Caco-2 (cell line): ENCODE measurements around the gene TAOK2. TPM values are rescaled to one million over a fixed set of nuclear protein-coding genes. Genes with fewer than 3 reads are reported as not detected.

ENCODE experiments used
- BruUV-seq: library from RNA; stranded (reverse); fragments of 400-500 nt; replicated peaks from 2 replicates; lab custom pipeline; 2021; lab: Mats Ljungman, UMichigan
- CTCF ChIA-PET: fragments of 300-600 bp; sonication (Branson Sonifier 250); formaldehyde crosslinking; loops from one replicate; lab custom pipeline; 2022; ENCODE audit warnings: antibody characterized with exemption; lab: Charles Lee
- POLR2A ChIA-PET: fragments of 300-600 bp; sonication (Branson Sonifier 250); formaldehyde crosslinking; loops from one replicate; lab custom pipeline; 2022; ENCODE audit warnings: antibody characterized with exemption; lab: Charles Lee
- DNase-seq, 2 experiments: peaks; one replicate each; pipeline versions ENCODE4 v3.0.0 to v3.0.0-alpha.2; 2020 to 2022
- H3K27me3 ChIP-seq: replicated peaks from 2 replicates; pipeline ENCODE4 v1.6.0; 2011; ENCODE audit warnings: low read length; ENCODE audit not compliant: control insufficient read depth, insufficient read depth
- H3K36me3 ChIP-seq: 2 replicates; pipeline ENCODE4 v1.5.1; 2011; ENCODE audit warnings: low read length; ENCODE audit not compliant: control insufficient read depth, insufficient read depth
- H3K4me1 ChIP-seq: fragments of 250-450 bp; sonication (Bioruptor Pico); 2 replicates; pipeline ENCODE4 v1.5.1; 2020; ENCODE audit warnings: mild to moderate bottlenecking
- H3K4me3 ChIP-seq: 2 replicates; pipeline ENCODE4 v1.5.1; 2011; ENCODE audit warnings: low read depth, mild to moderate bottlenecking, control low read depth, low read length
- H3K9me3 ChIP-seq: fragments of 250-450 bp; sonication (Bioruptor Pico); 2 replicates; pipeline ENCODE4 v1.5.1; 2020; ENCODE audit warnings: mild to moderate bottlenecking, moderate library complexity
- H3K27ac Mint-ChIP-seq: one replicate; pipeline ENCODE4 v1.8.0; 2022; ENCODE audit warnings: mixed read lengths; ENCODE audit not compliant: unreplicated experiment
- H3K27me3 Mint-ChIP-seq: one replicate; pipeline ENCODE4 v1.8.0; 2022; ENCODE audit warnings: mixed read lengths; ENCODE audit not compliant: insufficient read depth, unreplicated experiment
- H3K36me3 Mint-ChIP-seq: one replicate; pipeline ENCODE4 v1.8.0; 2022; ENCODE audit warnings: mild to moderate bottlenecking, mixed read lengths; ENCODE audit not compliant: insufficient read depth, unreplicated experiment
- H3K4me1 Mint-ChIP-seq: one replicate; pipeline ENCODE4 v1.8.0; 2022; ENCODE audit warnings: low read depth, mixed read lengths; ENCODE audit not compliant: unreplicated experiment
- H3K4me3 Mint-ChIP-seq: one replicate; pipeline ENCODE4 v1.8.0; 2022; ENCODE audit warnings: mild to moderate bottlenecking, moderate library complexity, mixed read lengths; ENCODE audit not compliant: unreplicated experiment
- H3K9me3 Mint-ChIP-seq: one replicate; pipeline ENCODE4 v1.8.0; 2022; ENCODE audit warnings: mixed read lengths; ENCODE audit not compliant: unreplicated experiment
- CTCF ChIP-seq, 2 experiments: fragments of 200-600 bp in 1 of 2; IDR thresholded peaks; 1 replicate in 1 of 2; 2 replicates in 1 of 2; pipeline versions ENCODE4 v1.5.1 to v1.8.0; 2011 to 2022; ENCODE audit warnings: antibody characterized with exemption in 1 of 2, control low read depth in 1 of 2, inconsistent platforms in 1 of 2, low read depth in 1 of 2, low read length in 1 of 2, mild to moderate bottlenecking in 1 of 2, moderate library complexity in 1 of 2; ENCODE audit not compliant: insufficient read depth in 1 of 2, severe bottlenecking in 1 of 2, unreplicated experiment in 1 of 2
- intact Hi-C: fragments of 100-400 bp; cut with micrococcal nuclease; formaldehyde crosslinking; loops from one replicate; pipeline ENCODE4 v1.10.0; 2022; ENCODE audit not compliant: unreplicated experiment
- total RNA-seq: library from RNA; stranded (reverse); gene quantifications from 2 replicates; pipeline ENCODE4 v1.2.3, GENCODE V29; 2022

Gene TAOK2
- total RNA-seq, 1 experiment from 2014 or later: 47.1 TPM

- TF ChIP-seq CTCF (IDR thresholded peaks at IDR 0.05; ENCODE audit: insufficient read depth in 1 of 2, low read depth in 1 of 2, low read length in 1 of 2, severe bottlenecking in 1 of 2, unreplicated experiment in 1 of 2): no peak
- DNase-seq: no peak
- peaks cover 16% of the 10 kb centered on the region for H3K4me1 Mint-ChIP-seq
- Histone ChIP-seq H3K4me1 (no peaks in the 10 kb centered on the region), H3K36me3 (peaks cover 3% of the 10 kb centered on the region), H3K27me3 (no peaks in the 10 kb centered on the region), H3K4me3 (no peak overlapping the region), H3K9me3 (no peaks in the 10 kb centered on the region)
- no peaks in the 10 kb centered on the region for H3K9me3 Mint-ChIP-seq
- peak overlapping the region; percentile 13 for H3K27ac Mint-ChIP-seq
- H3K27me3 Mint-ChIP-seq: no peaks in the 10 kb centered on the region
- POLR2A ChIA-PET: no interaction called here
- CTCF ChIA-PET: no interaction called here
- no peak overlapping the region for H3K4me3 Mint-ChIP-seq
- peaks cover 54% of the 10 kb centered on the region for H3K36me3 Mint-ChIP-seq
- intact Hi-C loops: no loop called here
- BruUV-seq: no TSS peak
Observed at GRCh38 chr16:29989111-29989858, 15.6 kb downstream of the TAOK2 start.

DNA sequence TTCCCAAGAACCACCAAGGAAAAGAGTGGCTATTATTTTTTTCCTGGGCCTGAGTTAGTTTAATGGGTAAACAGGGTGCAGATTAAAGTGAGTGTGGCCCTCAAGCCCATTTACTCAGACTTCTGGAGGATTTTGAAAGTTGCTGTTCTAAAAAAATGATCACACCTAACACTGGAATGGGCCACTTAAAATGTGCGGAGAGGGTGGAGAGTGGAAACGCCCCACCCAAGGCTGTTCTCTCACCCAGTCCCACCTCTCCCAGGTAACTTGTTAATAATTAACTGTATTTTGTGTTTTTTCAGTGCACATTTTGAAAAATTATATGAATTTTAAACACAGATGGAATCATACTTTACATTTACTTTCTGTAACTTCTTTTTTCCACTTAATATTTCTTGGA is 16.4 kb downstream of the TAOK2 start:
- peaks cover 57% of the 10 kb centered on the region for H3K36me3 Mint-ChIP-seq
- H3K9me3 ChIP-seq: no peaks in the 10 kb centered on the region
- peaks cover 22% of the 10 kb centered on the region for H3K4me1 Mint-ChIP-seq
- no peaks in the 10 kb centered on the region for H3K27me3 ChIP-seq
- H3K27me3 Mint-ChIP-seq: no peaks in the 10 kb centered on the region
- TF ChIP-seq CTCF (IDR thresholded peaks at IDR 0.05; ENCODE audit: insufficient read depth in 1 of 2, low read depth in 1 of 2, low read length in 1 of 2, severe bottlenecking in 1 of 2, unreplicated experiment in 1 of 2): no peak
- H3K4me3 ChIP-seq: no peak overlapping the region
- no TSS peak for BruUV-seq
- CTCF ChIA-PET: no interaction called here
- H3K9me3 Mint-ChIP-seq: no peaks in the 10 kb centered on the region
- H3K4me3 Mint-ChIP-seq: no peak overlapping the region
- H3K4me1 ChIP-seq: 0 out of 2 replicates have a peak, but pooled peaks cover 6% of the 10 kb centered on the region
- peaks cover 3% of the 10 kb centered on the region for H3K36me3 ChIP-seq
- H3K27ac Mint-ChIP-seq: no peak overlapping the region
- POLR2A ChIA-PET: no interaction called here
- intact Hi-C loops: loop anchor here (10.0 kb wide), 1 partner anchor 175 kb away; the partner anchor contains the start of genes PAGR1 and PRRT2
- DNase-seq: no peak

DNA sequence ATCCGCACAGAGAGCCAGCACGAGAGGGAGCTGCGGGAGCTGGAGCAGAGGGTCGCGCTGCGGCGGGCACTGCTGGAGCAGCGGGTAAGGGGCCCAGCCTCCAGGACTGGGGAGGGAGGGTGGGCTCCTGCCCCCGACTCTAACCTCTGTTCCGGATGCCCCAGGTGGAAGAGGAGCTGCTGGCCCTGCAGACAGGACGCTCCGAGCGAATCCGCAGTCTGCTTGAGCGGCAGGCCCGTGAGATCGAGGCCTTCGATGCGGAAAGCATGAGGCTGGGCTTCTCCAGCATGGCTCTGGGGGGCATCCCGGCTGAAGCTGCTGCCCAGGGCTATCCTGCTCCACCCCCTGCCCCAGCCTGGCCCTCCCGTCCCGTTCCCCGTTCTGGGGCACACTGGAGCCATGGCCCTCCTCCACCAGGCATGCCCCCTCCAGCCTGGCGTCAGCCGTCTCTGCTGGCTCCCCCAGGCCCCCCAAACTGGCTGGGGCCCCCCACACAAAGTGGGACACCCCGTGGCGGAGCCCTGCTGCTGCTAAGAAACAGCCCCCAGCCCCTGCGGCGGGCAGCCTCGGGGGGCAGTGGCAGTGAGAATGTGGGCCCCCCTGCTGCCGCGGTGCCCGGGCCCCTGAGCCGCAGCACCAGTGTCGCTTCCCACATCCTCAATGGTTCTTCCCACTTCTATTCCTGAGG is 17.4 kb downstream of the TAOK2 start:
- no peak overlapping the region for H3K4me3 ChIP-seq
- H3K4me1 Mint-ChIP-seq: peaks cover 22% of the 10 kb centered on the region
- H3K9me3 Mint-ChIP-seq: no peaks in the 10 kb centered on the region
- no peaks in the 10 kb centered on the region for H3K9me3 ChIP-seq
- no TSS peak for BruUV-seq
- no peaks in the 10 kb centered on the region for H3K27me3 Mint-ChIP-seq
- peaks cover 3% of the 10 kb centered on the region for H3K36me3 ChIP-seq
- no peak overlapping the region for H3K4me3 Mint-ChIP-seq
- H3K4me1 ChIP-seq: 0 out of 2 replicates have a peak, but pooled peaks cover 6% of the 10 kb centered on the region
- H3K36me3 Mint-ChIP-seq: peaks cover 58% of the 10 kb centered on the region
- TF ChIP-seq CTCF (IDR thresholded peaks at IDR 0.05; ENCODE audit: insufficient read depth in 1 of 2, low read depth in 1 of 2, low read length in 1 of 2, severe bottlenecking in 1 of 2, unreplicated experiment in 1 of 2): no peak
- CTCF ChIA-PET: interaction anchor here (0.6 kb wide), 1 partner anchor 33 kb away, joined by 3 read pairs; no protein-coding TSS in a partner anchor
- no peaks in the 10 kb centered on the region for H3K27me3 ChIP-seq
- intact Hi-C loops: loop anchor here (10.0 kb wide), 1 partner anchor 176 kb away; the partner anchor contains the start of genes PAGR1 and PRRT2
- POLR2A ChIA-PET: no interaction called here
- DNase-seq: no peak
- no peak overlapping the region for H3K27ac Mint-ChIP-seq
